HG03520 (cell line): ENCODE data around the gene GIMAP8.
"Not testable (repeated sequence)": the region's sequence is repeated elsewhere in the genome, so short reads cannot be mapped to it uniquely, and the experiment has no call there.

Experiments
- ATAC-seq: cut with Tn5 transposase; IDR thresholded peaks from one replicate; pipeline ENCODE4 v1.9.1; 2021; ENCODE audit warnings: mild to moderate bottlenecking, moderate library complexity; ENCODE audit not compliant: unreplicated experiment

The GIMAP8 gene

GRCh38 chr7:150463461-150463860, 13.0 kb downstream of the GIMAP8 start:
- no peak for ATAC-seq

- ATAC-seq = no peak
These were observed 14.5 kb downstream of the GIMAP8 start for GRCh38 chr7:150464962-150465361.

GRCh38 chr7:150465414-150465813, 15.0 kb downstream of the GIMAP8 start:
- no peak for ATAC-seq

- ATAC-seq = no peak
These were observed 16.0 kb downstream of the GIMAP8 start for GRCh38 chr7:150466477-150466876.

- no peak for ATAC-seq
These were observed 17.8 kb downstream of the GIMAP8 start for GRCh38 chr7:150468241-150468640.

- no peak for ATAC-seq
These were observed 21.5 kb downstream of the GIMAP8 start for GRCh38 chr7:150471886-150472285.

- no peak for ATAC-seq
These were observed 23.5 kb downstream of the GIMAP8 start for GRCh38 chr7:150473902-150474301.

- ATAC-seq = no peak
These were observed 25.9 kb downstream of the GIMAP8 start for GRCh38 chr7:150476285-150476684.

- no peak for ATAC-seq
These were observed 26.6 kb downstream of the GIMAP8 start for GRCh38 chr7:150476819-150477631.

GRCh38 chr7:150479023-150479716, 28.7 kb downstream of the GIMAP8 start:
- ATAC-seq = no peak

GRCh38 chr7:150481186-150481920, 30.9 kb downstream of the GIMAP8 start:
- no peak for ATAC-seq

- ATAC-seq = no peak
These were observed 31.5 kb downstream of the GIMAP8 start for GRCh38 chr7:150481922-150482321.

- ATAC-seq = not testable (repeated sequence)
These were observed 33.1 kb downstream of the GIMAP8 start for GRCh38 chr7:150483514-150483913.

- not testable (repeated sequence) for ATAC-seq
These were observed 33.6 kb downstream of the GIMAP8 start for GRCh38 chr7:150484071-150484470.

GRCh38 chr7:150487625-150488024, 37.2 kb downstream of the GIMAP8 start:
- ATAC-seq = no peak

GRCh38 chr7:150489782-150490181, 39.4 kb downstream of the GIMAP8 start:
- ATAC-seq = no peak

- not testable (repeated sequence) for ATAC-seq
These were observed 43.0 kb downstream of the GIMAP8 start for GRCh38 chr7:150493442-150493841.

- no peak for ATAC-seq
These were observed 52.1 kb downstream of the GIMAP8 start for GRCh38 chr7:150502519-150502918.

- no peak for ATAC-seq
These were observed 52.7 kb downstream of the GIMAP8 start for GRCh38 chr7:150503155-150503554.

GRCh38 chr7:150503581-150503980, 53.2 kb downstream of the GIMAP8 start:
- ATAC-seq = no peak

- no peak for ATAC-seq
These were observed 57.6 kb downstream of the GIMAP8 start for GRCh38 chr7:150507947-150508602.
